GM12891 (cell line): ENCODE measurements around the gene POLR1H.

Experiments
- POLR2A ChIP-seq: IDR thresholded peaks from 2 replicates; pipeline ENCODE4 v1.6.1; 2011; ENCODE audit warnings: low read depth, low read length, control low read depth
- POLR2AphosphoS5 ChIP-seq: IDR thresholded peaks from 2 replicates; pipeline ENCODE4 v1.6.1; 2011; ENCODE audit warnings: low read depth, low read length, control low read depth
- SPI1 ChIP-seq: IDR thresholded peaks from 2 replicates; pipeline ENCODE4 v1.6.1; 2011; ENCODE audit warnings: low read depth, low read length, control low read depth
- TAF1 ChIP-seq: IDR thresholded peaks from 2 replicates; pipeline ENCODE4 v1.6.1; 2011; ENCODE audit warnings: low read depth, low read length, control low read depth

DNA sequence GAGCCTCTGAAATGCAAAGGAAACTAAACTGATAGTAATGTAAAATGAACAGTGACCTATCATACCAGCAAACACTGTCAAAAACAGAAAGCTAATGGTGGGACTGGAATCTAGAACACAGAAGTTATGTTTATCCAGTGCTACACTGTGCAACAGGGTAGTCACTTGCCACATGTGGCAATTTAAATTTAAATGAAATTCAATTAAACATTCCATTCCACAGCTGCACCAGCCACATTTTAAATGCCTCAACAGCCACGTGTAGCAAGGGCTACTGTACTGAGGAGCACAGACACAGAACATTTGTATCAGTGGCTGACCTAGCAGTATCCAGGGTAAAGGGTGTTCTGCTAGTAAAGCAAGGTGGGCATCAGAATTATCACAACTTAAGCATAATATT, 5.6 kb upstream of the POLR1H start:
- TF ChIP-seq POLR2A (no peak), TAF1 (no peak), SPI1 (no peak), POLR2AphosphoS5 (no peak)
